Esophagus muscularis mucosa (tissue), 3 donors: ENCODE results near the gene EPHA6.

ENCODE experiments used
- CTCF ChIP-seq, 3 experiments: fragments of 200-600 bp in 2 of 3; fragments of 450-650 bp in 1 of 3; sonication (generic) in 2 of 3; IDR thresholded peaks; one replicate each; pipeline ENCODE4 v1.5.1; 2017 to 2019; ENCODE audit warnings: antibody characterized with exemption in 3 of 3, mild to moderate bottlenecking in 2 of 3, moderate library complexity in 1 of 3
- EP300 ChIP-seq: sonication (generic); formaldehyde crosslinking; IDR thresholded peaks from one replicate; pipeline ENCODE4 v1.6.1; 2017; ENCODE audit warnings: antibody characterized with exemption

DNA sequence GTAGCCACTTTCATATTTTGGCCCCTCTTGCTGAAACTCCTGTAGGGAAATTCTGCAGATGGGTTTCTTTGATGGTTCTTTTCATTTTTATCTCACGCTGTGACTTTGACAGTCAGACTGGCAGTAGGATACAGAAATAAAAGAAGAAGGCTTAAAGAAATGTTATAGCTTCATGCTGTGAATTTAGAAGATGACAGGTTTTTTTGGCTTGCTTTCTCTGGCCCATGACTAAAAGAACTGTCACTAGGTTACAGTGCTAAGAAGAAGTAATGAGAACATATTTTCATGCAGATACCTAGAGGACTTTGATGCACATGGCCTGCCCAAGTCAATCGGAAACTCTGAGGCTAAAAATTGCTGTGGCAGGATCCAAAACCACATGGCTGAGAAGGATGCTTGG lies 334.5 kb downstream of the EPHA6 start:
- no peak for TF ChIP-seq CTCF (IDR thresholded peaks at IDR 0.05)
- no peak for TF ChIP-seq EP300
